ENCODE measurements around the gene SLK. TPM values are rescaled to one million over a fixed set of nuclear protein-coding genes. Genes with fewer than 3 reads are reported as not detected.

Gene SLK
- total and polyA plus RNA-seq, 10 of the 15 experiments (the other 5 are each of a cell fraction or from before 2014, with no cell fraction given), result 2.5 to 24.2 (median 11.1) TPM

DNA sequence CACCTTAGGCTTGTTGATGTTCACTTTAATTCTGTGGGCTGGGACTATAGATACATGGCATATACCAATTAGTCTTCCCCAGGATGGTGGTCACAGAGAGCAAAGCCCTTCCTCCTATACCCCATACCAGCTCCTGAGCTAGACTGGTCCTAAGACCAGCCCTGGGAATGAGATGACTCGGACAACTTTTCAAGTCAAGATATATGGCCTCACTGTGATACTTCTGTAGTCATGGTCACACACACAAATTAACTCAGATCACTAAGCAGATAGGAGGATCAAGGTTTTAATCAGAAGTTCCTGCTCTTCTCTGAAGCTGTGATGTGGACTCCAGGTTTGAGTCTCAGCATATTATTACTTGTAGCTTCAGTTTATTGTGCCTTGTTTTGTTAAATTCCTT is 53.1 kb downstream of the SLK start (continued):
- no peak for TF ChIP-seq TCF3 (IDR thresholded peaks at IDR 0.05; ENCODE audit: borderline replicate concordance, insufficient read depth, low read depth, low read length)
- no peak for TF ChIP-seq MEF2B (IDR thresholded peaks at IDR 0.05; ENCODE audit: partially characterized antibody, poor library complexity, severe bottlenecking)
- TF ChIP-seq RCOR1 (conservative IDR thresholded peaks at IDR 0.05; ENCODE audit: low read depth, low read length), result no peak
- no peak for TF ChIP-seq SUZ12 (IDR thresholded peaks at IDR 0.05; ENCODE audit: unreplicated experiment)
- no peak for TF ChIP-seq HDAC2 (IDR thresholded peaks at IDR 0.05)

DNA sequence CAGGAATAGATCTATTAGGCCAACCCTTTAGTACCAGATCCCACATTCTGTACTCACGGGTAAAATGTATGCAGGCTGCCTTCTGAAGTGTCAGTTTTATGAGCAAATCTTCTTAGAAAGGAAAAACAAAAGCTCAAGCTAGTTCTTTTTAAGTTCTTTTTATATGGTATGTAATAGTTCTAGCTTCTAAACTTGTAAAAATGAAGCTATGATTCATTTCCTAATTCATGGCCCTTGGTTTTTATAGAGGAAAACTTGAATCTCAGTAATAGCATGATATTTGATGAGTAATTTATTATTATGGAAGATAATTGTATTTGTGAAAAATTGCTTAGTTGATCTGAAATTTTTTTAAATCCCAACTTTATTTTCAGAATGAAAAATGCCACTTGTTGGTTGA is 54.3 kb downstream of the SLK start:
- DNase-seq (ENCODE audit: low read depth, low spot score) (no peak), FAIRE-seq (no peak), ATAC-seq (no peak)
- H2AFZ ChIP-seq (ENCODE audit: control insufficient read depth, low read depth, low read length), result no peak overlapping the region
- H3K27ac ChIP-seq (ENCODE audit: control insufficient read depth, insufficient read depth), result no peak overlapping the region
- H3K27me3 ChIP-seq (replicated peaks in 1 of 2; ENCODE audit: control insufficient read depth in 2 of 2, insufficient read depth in 2 of 2, low read length in 1 of 2), result no peaks in the 10 kb centered on the region
- RAD21 ChIA-PET (ENCODE audit: unreplicated experiment), result interaction anchor here (1.1 kb wide), 1 partner anchor 133 kb away, joined by 3 read pairs; no protein-coding TSS in a partner anchor
- H3K4me2 ChIP-seq (ENCODE audit: control insufficient read depth, insufficient read depth), result no peak overlapping the region
- CTCF ChIA-PET, result interaction anchor here (1.3 to 1.6 kb wide), 2 partner anchors 16 to 133 kb away, joined by 3 to 5 read pairs; no protein-coding TSS in a partner anchor
- no peaks in the 10 kb centered on the region for H3K9me3 ChIP-seq (replicated peaks; ENCODE audit: control insufficient read depth, insufficient read depth, low read length)
- H3K36me3 ChIP-seq (ENCODE audit: control insufficient read depth in 2 of 2, insufficient read depth in 2 of 2, low read length in 1 of 2), result peaks cover 9 to 29% of the 10 kb centered on the region in 2 experiments
- POLR2A ChIA-PET, result interaction anchor here (0.6 kb wide), 1 partner anchor 9 kb away, joined by 3 read pairs; no protein-coding TSS in a partner anchor
- no peak overlapping the region for H3K9ac ChIP-seq (ENCODE audit: control insufficient read depth, insufficient read depth, low read length)
- SMC1A ChIA-PET (ENCODE audit: uncharacterized antibody, unreplicated experiment), result interaction anchor here (1.2 to 3.0 kb wide), 2 partner anchors 11 to 14 kb away, joined by 5 to 10 read pairs; no protein-coding TSS in a partner anchor
- no peaks in the 10 kb centered on the region for H3K79me2 ChIP-seq (ENCODE audit: control insufficient read depth, insufficient read depth, low read length)
- no peaks in the 10 kb centered on the region for H4K20me1 ChIP-seq (ENCODE audit: control insufficient read depth, insufficient read depth)
- H3K4me1 ChIP-seq (ENCODE audit: control insufficient read depth, insufficient read depth, low read length), result no peaks in the 10 kb centered on the region
- intact Hi-C loops (cut with micrococcal nuclease; ENCODE audit: unreplicated experiment) (no loop called here), in situ Hi-C loops (cut with MboI) (no loop called here)
- no peak overlapping the region for H3K4me3 ChIP-seq
- TF ChIP-seq HCFC1 (IDR thresholded peaks at IDR 0.05; ENCODE audit: low read length) (no peak), SIX5 (IDR thresholded peaks at IDR 0.05; ENCODE audit: low read depth, low read length, severe bottlenecking) (no peak), MTA3 (IDR thresholded peaks at IDR 0.05; ENCODE audit: borderline replicate concordance, low read length) (no peak), ZBED1 (IDR thresholded peaks at IDR 0.05; ENCODE audit: borderline replicate concordance) (no peak), YBX1 (IDR thresholded peaks at IDR 0.05) (no peak), HDAC2 (IDR thresholded peaks at IDR 0.05) (no peak)
- BruUV-seq (replicated peaks), result no TSS peak
- 100% methylated on average over 1 of the region's 1 CpG for WGBS (ENCODE audit: insufficient coverage, insufficient replicate concordance, low lambda C conversion rate, missing lambda C conversion rate)

All from GM12878 (cell line).